Measurements from ENCODE around the gene RFNG. TPM values are rescaled to one million over a fixed set of nuclear protein-coding genes. Genes with fewer than 3 reads are reported as not detected.

The RFNG gene
- total and polyA plus RNA-seq, 2 of the 4 experiments (the other 2 are of a cell fraction), result 6.8 to 47.3 TPM

- TF ChIP-seq RAD21 (IDR thresholded peaks at IDR 0.05; ENCODE audit: low read length), result no peak
These were observed 39.9 kb upstream of the RFNG start (continued) for GRCh38 chr17:82091264-82092066.

- Histone ChIP-seq H4K20me1 (ENCODE audit: insufficient read depth, low read length) (peaks cover 13% of the 10 kb centered on the region), H3K27ac (ENCODE audit: insufficient read depth, low read length) (no peak overlapping the region), H2BK20ac (ENCODE audit: low read depth, low read length) (no peak overlapping the region), H2BK15ac (ENCODE audit: low read depth, low read length) (no peak overlapping the region), H4K5ac (ENCODE audit: low read depth, low read length) (no peak overlapping the region), H3K9ac (ENCODE audit: low read depth, low read length) (no peak overlapping the region), H4K8ac (ENCODE audit: low read depth in 2 of 2, low read length in 2 of 2) (no peak overlapping the region), H3K4me2 (ENCODE audit: low read depth, low read length) (no peak overlapping the region), H2AK5ac (ENCODE audit: low read depth, low read length) (no peak overlapping the region), H3K27me3 (ENCODE audit: control insufficient read depth, insufficient read depth, low read length) (no peaks in the 10 kb centered on the region), H3K14ac (replicated peaks; ENCODE audit: low read depth, low read length) (no peak overlapping the region), H3K79me1 (ENCODE audit: low read depth in 1 of 2, low read length in 2 of 2) (peaks cover 0 to 21% of the 10 kb centered on the region in 2 experiments; a peak in 3 of 4 replicates), H3K36me3 (ENCODE audit: control insufficient read depth, insufficient read depth, low read length) (peaks cover 90% of the 10 kb centered on the region), H3K56ac (ENCODE audit: extremely low read depth, insufficient read depth, low read length) (no peak overlapping the region), H3K9me3 (ENCODE audit: control insufficient read depth, insufficient read depth, low read length) (no peaks in the 10 kb centered on the region), H3K4me3 (ENCODE audit: insufficient read depth, low read depth, low read length) (no peak overlapping the region), H3K4ac (ENCODE audit: low read depth, low read length) (no peak overlapping the region), H2AK9ac (replicated peaks; ENCODE audit: low read depth, low read length, poor library complexity) (no peak overlapping the region), H3K23ac (ENCODE audit: low read depth, low read length) (no peak overlapping the region), H3K4me1 (ENCODE audit: control insufficient read depth, insufficient read depth, low read length) (no peaks in the 10 kb centered on the region), H2BK5ac (ENCODE audit: low read depth, low read length, poor library complexity, severe bottlenecking) (no peak overlapping the region), H2AFZ (replicated peaks; ENCODE audit: low read length, poor library complexity) (no peak overlapping the region), H4K91ac (ENCODE audit: insufficient read depth, low read depth, low read length) (no peak overlapping the region), H3K9me1 (ENCODE audit: insufficient read depth, low read length) (no peaks in the 10 kb centered on the region), H2BK120ac (ENCODE audit: low read depth, low read length) (no peak overlapping the region), H3K18ac (ENCODE audit: low read depth, low read length) (no peak overlapping the region)
- in situ Hi-C loops (cut with MboI; ENCODE audit: low sequenced_read_pairs) (no loop called here), intact Hi-C loops (cut with micrococcal nuclease) (no loop called here), dilution Hi-C loops (cut with HindIII; ENCODE audit: low sequenced_read_pairs, unreplicated experiment) (no loop called here)
- BruUV-seq (replicated peaks), result no TSS peak
- TF ChIP-seq CTCF (conservative IDR thresholded peaks at IDR 0.05; ENCODE audit: low read depth, low read length) (no peak), CEBPB (IDR thresholded peaks at IDR 0.05; ENCODE audit: low read depth, low read length) (no peak), FOS (IDR thresholded peaks at IDR 0.05; ENCODE audit: low read depth, low read length) (no peak), BHLHE40 (IDR thresholded peaks at IDR 0.05; ENCODE audit: low read depth, low read length) (no peak), MAFK (IDR thresholded peaks at IDR 0.05; ENCODE audit: low read depth, low read length) (no peak), CHD1 (IDR thresholded peaks at IDR 0.05; ENCODE audit: low read depth, low read length) (no peak), NFE2L2 (IDR thresholded peaks at IDR 0.05; ENCODE audit: low read depth, low read length) (no peak), ELK1 (IDR thresholded peaks at IDR 0.05; ENCODE audit: borderline replicate concordance, low read depth, low read length) (no peak), MAZ (IDR thresholded peaks at IDR 0.05; ENCODE audit: borderline replicate concordance, low read depth, low read length) (no peak), POLR2A (IDR thresholded peaks at IDR 0.05; ENCODE audit: low read depth, low read length) (no peak)
- DNase-seq, result no peak
- ChIA-PET POLR2A (ENCODE audit: unreplicated experiment) (interaction anchor here (0.6 kb wide), 1 partner anchor 129 kb away, joined by 5 read pairs; no protein-coding TSS in a partner anchor), CTCF (no interaction called here)
- ATAC-seq (ENCODE audit: low read depth), result no peak
- WGBS, 2 experiments (ENCODE audit: extremely low coverage in 2 of 2, insufficient read length in 1 of 2), result 97% methylated on average over 17 of the region's 29 CpGs; no CpG with 5 or more reads in 1 of the 2 experiments
These were observed 39.1 kb upstream of the RFNG start for GRCh38 chr17:82090549-82091263.
